ENCODE data around the gene MARK3.

The MARK3 gene

GRCh38 chr14:103443111-103443510 lies 57.9 kb downstream of the MARK3 start:
- DNase-seq, result no peak

GRCh38 chr14:103444837-103445524 lies 59.8 kb downstream of the MARK3 start:
- no peak for DNase-seq

GRCh38 chr14:103445806-103446205 lies 60.6 kb downstream of the MARK3 start:
- DNase-seq, result no peak

- DNase-seq, result no peak
Measured at GRCh38 chr14:103448097-103448496, 62.9 kb downstream of the MARK3 start.

GRCh38 chr14:103449634-103450161 lies 64.5 kb downstream of the MARK3 start:
- no peak for DNase-seq

GRCh38 chr14:103450416-103450815 lies 65.2 kb downstream of the MARK3 start:
- no peak for DNase-seq

GRCh38 chr14:103451401-103451800 lies 66.2 kb downstream of the MARK3 start:
- no peak for DNase-seq

GRCh38 chr14:103453791-103454190 lies 68.6 kb downstream of the MARK3 start:
- DNase-seq, result no peak

- DNase-seq, result no peak
Measured at GRCh38 chr14:103456167-103456835, 71.1 kb downstream of the MARK3 start.

GRCh38 chr14:103460415-103460814 lies 75.2 kb downstream of the MARK3 start:
- DNase-seq, result no peak

GRCh38 chr14:103463149-103463548 lies 77.9 kb downstream of the MARK3 start:
- DNase-seq, result no peak

GRCh38 chr14:103463851-103464250 lies 78.6 kb downstream of the MARK3 start:
- no peak for DNase-seq

- DNase-seq, result no peak
Measured at GRCh38 chr14:103472939-103473338, 87.7 kb downstream of the MARK3 start.

- DNase-seq, result no peak
Measured at GRCh38 chr14:103474893-103475292, 89.7 kb downstream of the MARK3 start.

- no peak for DNase-seq
Measured at GRCh38 chr14:103476065-103476464, 90.8 kb downstream of the MARK3 start.

- no peak for DNase-seq
Measured at GRCh38 chr14:103476631-103477030, 91.4 kb downstream of the MARK3 start.

GRCh38 chr14:103480595-103480994 lies 95.4 kb downstream of the MARK3 start:
- DNase-seq, result no peak

- DNase-seq, result no peak
Measured at GRCh38 chr14:103483600-103483999, 98.4 kb downstream of the MARK3 start.

- DNase-seq, result no peak
Measured at GRCh38 chr14:103485504-103485903, 100.3 kb downstream of the MARK3 start.

- DNase-seq, result no peak
Measured at GRCh38 chr14:103488071-103488470, 102.9 kb downstream of the MARK3 start.

- no peak for DNase-seq
Measured at GRCh38 chr14:103488960-103489359, 103.7 kb downstream of the MARK3 start.

GRCh38 chr14:103489621-103490020 lies 104.4 kb downstream of the MARK3 start:
- no peak for DNase-seq

- no peak for DNase-seq
Measured at GRCh38 chr14:103491691-103492090, 106.5 kb downstream of the MARK3 start.

- DNase-seq, result no peak
Measured at GRCh38 chr14:103492156-103492925, 107.1 kb downstream of the MARK3 start.

Measured in NCI-H1930 (cell line).